Endodermal cell (in vitro differentiated cells): ENCODE results near the gene IRF3. TPM values are rescaled to one million over a fixed set of nuclear protein-coding genes. Genes with fewer than 3 reads are reported as not detected.
A peak's percentile ranks its signal among the peaks of the same experiment; 100 is the strongest.

Source experiments
- DNase-seq: peaks from one replicate; pipeline ENCODE4 v3.0.0-alpha.2; 2017
- H3K27ac ChIP-seq: 2 replicates; pipeline ENCODE4 v1.5.1; 2013; ENCODE audit warnings: mild to moderate bottlenecking, low read depth, low read length, moderate library complexity
- H3K27me3 ChIP-seq: 2 replicates; pipeline ENCODE4 v1.6.1; 2013; ENCODE audit warnings: mild to moderate bottlenecking, low read length, moderate library complexity; ENCODE audit not compliant: insufficient read depth, control insufficient read depth, poor library complexity, severe bottlenecking
- H3K36me3 ChIP-seq: 2 replicates; pipeline ENCODE4 v1.7.0; 2013; ENCODE audit warnings: mild to moderate bottlenecking, low read length, moderate library complexity; ENCODE audit not compliant: control insufficient read depth, insufficient read depth
- H3K4me1 ChIP-seq: one replicate; pipeline ENCODE4 v1.7.0; 2013; ENCODE audit warnings: low read length; ENCODE audit not compliant: control insufficient read depth, insufficient read depth
- H3K4me3 ChIP-seq: 2 replicates; pipeline ENCODE4 v1.5.1; 2013; ENCODE audit warnings: mild to moderate bottlenecking, low read length, moderate library complexity
- H3K9ac ChIP-seq: 2 replicates; pipeline ENCODE4 v1.6.1; 2013; ENCODE audit warnings: mild to moderate bottlenecking, low read length, moderate library complexity; ENCODE audit not compliant: poor library complexity, severe bottlenecking; ENCODE audit errors: extremely low read depth
- H3K9me3 ChIP-seq: 2 replicates; pipeline ENCODE4 v1.6.1; 2013; ENCODE audit warnings: mild to moderate bottlenecking, low read length, moderate library complexity; ENCODE audit not compliant: control insufficient read depth
- H3K27ac Mint-ChIP-seq: 2 replicates; pipeline ENCODE4 v1.8.0; 2020; ENCODE audit warnings: mixed read lengths
- H3K27me3 Mint-ChIP-seq: 2 replicates; pipeline ENCODE4 v1.8.0; 2021; ENCODE audit warnings: mild to moderate bottlenecking, mixed read lengths; ENCODE audit not compliant: insufficient read depth
- H3K36me3 Mint-ChIP-seq: 2 replicates; pipeline ENCODE4 v1.8.0; 2020; ENCODE audit warnings: low read depth, mixed read lengths
- H3K4me1 Mint-ChIP-seq: 2 replicates; pipeline ENCODE4 v1.8.0; 2020; ENCODE audit warnings: mixed read lengths
- H3K4me3 Mint-ChIP-seq: 2 replicates; pipeline ENCODE4 v1.8.0; 2020; ENCODE audit warnings: mild to moderate bottlenecking, moderate library complexity, mixed read lengths
- H3K9me3 Mint-ChIP-seq: 2 replicates; pipeline ENCODE4 v1.8.0; 2020; ENCODE audit warnings: mild to moderate bottlenecking, mixed read lengths
- WGBS, 2 experiments: methylation state at CpG; one replicate each; pipeline versions ENCODE4 v1.1.5 to v1.1.7; 2013; ENCODE audit warnings: missing lambda C conversion rate in 2 of 2, mixed read lengths in 1 of 2; ENCODE audit not compliant: insufficient coverage in 1 of 2, insufficient read length in 1 of 2; 5-methylcytosine and 5-hydroxymethylcytosine counted together
- total RNA-seq, 2 donors: library from RNA; stranded (reverse); fragmentation: NEBNext Ultra II Directional in 1 of 2; extraction: Animal tissue kit (Norgen Biotek cat#: 25700) in 1 of 2; gene quantifications; 2 replicates in 1 of 2; 3 replicates in 1 of 2; pipeline ENCODE4 v1.2.1, GENCODE V29; 2021
- TF ChIP-seq, protein P1 (sequence below): fragments of 200-600 bp; sonication (generic); conservative IDR thresholded peaks from 2 replicates; pipeline ENCODE4 v1.5.0; 2021; ENCODE audit warnings: antibody characterized with exemption, mild to moderate bottlenecking

Gene IRF3
- total RNA-seq, 2 donors from 2014 or later: 127 to 128 TPM

GRCh38 chr19:49690079-49690655 lies 24.5 kb upstream of the IRF3 start:
- 86 to 93% methylated on average over 36 to 39 of the region's 39 CpGs for WGBS, 2 experiments
- H3K9me3 ChIP-seq: no peaks in the 10 kb centered on the region
- no peaks in the 10 kb centered on the region for H3K4me1 ChIP-seq
- peak overlapping the region; percentile 63 for H3K9ac ChIP-seq
- Mint-ChIP-seq H3K27me3 (no peaks in the 10 kb centered on the region), H3K4me1 (peaks cover 13% of the 10 kb centered on the region), H3K9me3 (no peaks in the 10 kb centered on the region), H3K36me3 (peaks cover 28% of the 10 kb centered on the region), H3K27ac (peak overlapping the region; percentile 94), H3K4me3 (peak overlapping the region; percentile 78)
- TF ChIP-seq, protein P1, sequence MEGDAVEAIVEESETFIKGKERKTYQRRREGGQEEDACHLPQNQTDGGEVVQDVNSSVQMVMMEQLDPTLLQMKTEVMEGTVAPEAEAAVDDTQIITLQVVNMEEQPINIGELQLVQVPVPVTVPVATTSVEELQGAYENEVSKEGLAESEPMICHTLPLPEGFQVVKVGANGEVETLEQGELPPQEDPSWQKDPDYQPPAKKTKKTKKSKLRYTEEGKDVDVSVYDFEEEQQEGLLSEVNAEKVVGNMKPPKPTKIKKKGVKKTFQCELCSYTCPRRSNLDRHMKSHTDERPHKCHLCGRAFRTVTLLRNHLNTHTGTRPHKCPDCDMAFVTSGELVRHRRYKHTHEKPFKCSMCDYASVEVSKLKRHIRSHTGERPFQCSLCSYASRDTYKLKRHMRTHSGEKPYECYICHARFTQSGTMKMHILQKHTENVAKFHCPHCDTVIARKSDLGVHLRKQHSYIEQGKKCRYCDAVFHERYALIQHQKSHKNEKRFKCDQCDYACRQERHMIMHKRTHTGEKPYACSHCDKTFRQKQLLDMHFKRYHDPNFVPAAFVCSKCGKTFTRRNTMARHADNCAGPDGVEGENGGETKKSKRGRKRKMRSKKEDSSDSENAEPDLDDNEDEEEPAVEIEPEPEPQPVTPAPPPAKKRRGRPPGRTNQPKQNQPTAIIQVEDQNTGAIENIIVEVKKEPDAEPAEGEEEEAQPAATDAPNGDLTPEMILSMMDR: peak; percentile 2
- peaks cover 16% of the 10 kb centered on the region for H3K36me3 ChIP-seq
- H3K27me3 ChIP-seq: no peaks in the 10 kb centered on the region
- H3K27ac ChIP-seq: peak overlapping the region; percentile 58
- DNase-seq: no peak
- H3K4me3 ChIP-seq: peak overlapping the region; percentile 82

DNA sequence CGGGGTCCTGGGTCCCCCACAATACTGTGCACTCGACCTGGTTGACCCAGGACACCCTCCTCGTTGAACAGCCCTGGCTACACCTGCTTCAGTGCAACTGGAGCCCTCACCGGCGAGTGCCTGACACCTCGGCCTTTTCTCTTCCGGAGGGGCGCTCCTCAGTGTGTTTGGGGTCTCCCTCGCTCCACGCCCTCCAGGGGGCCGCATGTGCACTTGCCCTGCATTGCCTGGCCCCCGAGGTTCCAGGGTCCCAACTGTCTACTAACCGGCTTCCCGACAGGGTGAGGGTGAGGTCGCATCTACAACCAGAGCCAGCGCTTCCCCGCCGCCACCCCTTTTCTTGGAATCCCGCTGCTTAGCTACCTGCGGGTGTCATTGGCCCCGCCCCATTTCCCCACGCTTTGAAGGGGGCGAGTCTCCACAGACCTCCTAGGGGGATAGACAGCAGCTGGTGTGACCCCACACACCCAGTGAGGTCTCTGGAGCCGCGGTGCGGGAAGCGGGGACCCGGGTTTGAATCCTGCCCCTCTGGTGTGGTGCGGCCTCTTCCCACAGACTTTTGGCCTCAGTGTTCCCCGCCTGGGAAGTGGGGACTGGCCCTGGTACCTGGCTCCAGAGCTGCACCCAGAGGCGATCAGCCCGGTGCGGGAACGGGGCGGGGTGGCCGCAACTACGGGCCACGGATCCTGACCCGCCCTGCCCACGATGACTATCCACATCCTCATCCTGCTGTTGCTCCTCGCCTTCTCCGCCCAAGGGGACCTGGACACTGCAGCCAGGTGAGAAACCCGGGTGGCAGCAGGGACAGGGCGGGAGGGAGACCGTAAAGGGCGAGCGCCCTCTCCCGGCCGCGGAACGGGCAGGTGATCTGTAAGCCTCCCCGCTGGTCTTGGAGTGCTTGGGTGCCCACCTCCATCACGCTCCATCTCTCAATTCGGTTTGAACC lies 23.7 kb upstream of the IRF3 start, which contains the start of gene ADM5:
ADM5 (plus strand) TSS at position 462 of the 946 bp plus-strand sequence; CDS start at position 706, 244 bp downstream.
- H3K4me3 ChIP-seq: peak within 1 kb of the TSS; percentile 82
- H3K27me3 ChIP-seq: no peaks in the 10 kb centered on the region
- TF ChIP-seq, protein P1: peak; percentile 85
- H3K27ac ChIP-seq: peak within 1 kb of the TSS; percentile 58
- H3K9ac ChIP-seq: peak within 1 kb of the TSS; percentile 63
- no peaks in the 10 kb centered on the region for H3K9me3 Mint-ChIP-seq
- DNase-seq: peak; percentile 93
- 94 to 97% methylated on average over 47 to 54 of the region's 54 CpGs for whole genome bisulfite sequencing, 2 experiments
- peak within 1 kb of the TSS; percentile 94 for H3K27ac Mint-ChIP-seq
- H3K36me3 ChIP-seq: peaks cover 24% of the 10 kb centered on the region
- peaks cover 31% of the 10 kb centered on the region for H3K36me3 Mint-ChIP-seq
- H3K27me3 Mint-ChIP-seq: no peaks in the 10 kb centered on the region
- H3K4me3 Mint-ChIP-seq: peak within 1 kb of the TSS; percentile 78
- H3K4me1 ChIP-seq: no peaks in the 10 kb centered on the region
- H3K9me3 ChIP-seq: no peaks in the 10 kb centered on the region
- peaks cover 13% of the 10 kb centered on the region for H3K4me1 Mint-ChIP-seq

DNA sequence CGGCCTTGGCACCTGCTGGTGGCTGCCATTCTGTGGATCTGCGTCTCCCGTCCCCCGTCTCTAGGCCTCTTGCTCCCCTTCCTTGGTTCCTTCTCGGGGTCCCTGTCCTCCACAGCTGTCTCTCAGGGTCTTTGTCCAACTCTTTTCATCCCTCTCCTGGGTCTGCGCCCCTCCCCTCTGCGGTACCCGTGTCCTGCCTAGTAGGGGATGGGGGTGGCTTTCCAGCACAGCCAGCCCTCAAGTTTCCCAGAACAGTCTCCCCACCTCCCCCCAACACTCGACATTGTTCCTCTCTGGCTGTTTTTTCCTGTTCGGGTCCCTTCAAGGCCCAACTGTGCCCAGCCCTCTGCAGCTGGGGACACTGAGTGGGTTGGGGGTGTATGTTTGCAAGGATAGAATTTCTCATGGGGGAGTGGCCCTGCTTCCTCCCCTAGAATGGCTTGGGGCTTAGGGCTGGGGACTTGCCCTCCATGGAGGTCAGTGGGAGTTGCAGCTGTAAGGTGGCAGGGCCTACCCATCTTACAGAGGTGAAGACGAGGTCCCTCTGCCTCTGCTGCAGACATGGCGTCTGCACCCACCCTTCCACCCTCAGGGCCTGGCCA lies 23.0 kb upstream of the IRF3 start:
- H3K9ac ChIP-seq: no peak overlapping the region
- H3K4me1 ChIP-seq: no peaks in the 10 kb centered on the region
- no peaks in the 10 kb centered on the region for H3K9me3 ChIP-seq
- TF ChIP-seq, protein P1: no peak
- no peak overlapping the region for H3K27ac ChIP-seq
- WGBS, 2 experiments: 96 to 100% methylated on average over 2 to 12 of the region's 12 CpGs
- Mint-ChIP-seq H3K27ac (peak overlapping the region; percentile 45), H3K36me3 (peaks cover 36% of the 10 kb centered on the region), H3K4me1 (peaks cover 13% of the 10 kb centered on the region), H3K4me3 (no peak overlapping the region), H3K27me3 (no peaks in the 10 kb centered on the region), H3K9me3 (no peaks in the 10 kb centered on the region)
- DNase-seq: no peak
- no peak overlapping the region for H3K4me3 ChIP-seq
- no peaks in the 10 kb centered on the region for H3K27me3 ChIP-seq
- peaks cover 32% of the 10 kb centered on the region for H3K36me3 ChIP-seq
